Psoas muscle (tissue), 8 donors: ENCODE results near the gene FGFRL1. TPM values are rescaled to one million over a fixed set of nuclear protein-coding genes. Genes with fewer than 3 reads are reported as not detected.
"Not testable (repeated sequence)": the region's sequence is repeated elsewhere in the genome, so short reads cannot be mapped to it uniquely, and the experiment has no call there.

Source experiments
- ATAC-seq, 4 donors: fragments of 200-7000 bp; cut with Tn5 transposase; one replicate each; pipeline ENCODE4 v1.9.1; 2020; ENCODE audit warnings: moderate library complexity in 3 of 4, mild to moderate bottlenecking in 2 of 4
- DNase-seq, 2 donors: peaks; one replicate each; pipeline ENCODE4 v3.0.0-alpha.2; 2020
- H3K27ac ChIP-seq: fragments of 200-600 bp; one replicate; pipeline ENCODE4 v1.8.0; 2022
- H3K27me3 ChIP-seq, 3 donors: fragments of 200-600 bp in 1 of 3; one replicate each; pipeline versions ENCODE4 v1.6.1 to v1.8.0; 2013 to 2022; ENCODE audit warnings: low read length in 2 of 3, mild to moderate bottlenecking in 2 of 3, moderate library complexity in 1 of 3; ENCODE audit not compliant: insufficient read depth in 3 of 3
- H3K36me3 ChIP-seq, 2 donors: fragments of 200-600 bp in 1 of 2; one replicate each; pipeline versions ENCODE4 v1.6.1 to v1.8.0; 2013 to 2022; ENCODE audit warnings: low read depth in 1 of 2, mild to moderate bottlenecking in 1 of 2, moderate library complexity in 1 of 2; ENCODE audit not compliant: insufficient read depth in 1 of 2
- H3K4me1 ChIP-seq: fragments of 200-600 bp; one replicate; pipeline ENCODE4 v1.8.0; 2022
- H3K4me3 ChIP-seq: fragments of 200-600 bp; one replicate; pipeline ENCODE4 v1.8.0; 2022; ENCODE audit warnings: mild to moderate bottlenecking
- H3K9me3 ChIP-seq: fragments of 200-600 bp; one replicate; pipeline ENCODE4 v1.8.0; 2022
- WGBS, 3 donors: extraction: QIAGEN DNeasy Blood & Tissue Kit; methylation state at CpG; one replicate each; pipeline versions ENCODE4 v1.1.6 to v1.1.7; 2013; 5-methylcytosine and 5-hydroxymethylcytosine counted together
- intact Hi-C, 2 donors: fragments of 100-400 bp; cut with DNase I; formaldehyde crosslinking; loops; one replicate each; pipeline versions ENCODE4 v1.11.0 to v1.14.2; 2022
- polyA plus RNA-seq, 3 donors: library from polyadenylated mRNA; stranded (reverse); fragments of 200-250 nt; gene quantifications; one replicate each; pipeline ENCODE4 v1.2.3, GENCODE V29; 2013
- total RNA-seq, 4 donors: library from RNA; stranded (reverse); fragmentation: NEBNext Ultra II Directional in 2 of 4; extraction: Animal tissue kit (Norgen Biotek cat#: 25700) in 2 of 4; gene quantifications; one replicate each; pipeline versions ENCODE4 v1.2.1 to v1.2.4, GENCODE V29; 2021 to 2023
- TF ChIP-seq, protein P1 (sequence below): fragments of 200-600 bp; IDR thresholded peaks from one replicate; pipeline ENCODE4 v1.8.0; 2022; ENCODE audit warnings: antibody characterized with exemption
- donor health status: healthy with polysubstance abuse.
- donor health status: DM: no; HTN: no; CAD: no; lungs with moderate emphysema.
- donor health status: Bipolar disorder and iron deficiency.
- donor health status: healthy.
- donor health status: DM: yes; HTN: yes; CAD: no.
- donor health status: DM: no; HTN: no; CAD: no.
- donor health status: DM: no; HTN: no; CAD: no.
- donor health status: DM: yes; HTN: yes; CAD: no.

Gene FGFRL1
- total and polyA plus RNA-seq, 7 donors: 9.8 to 41.2 (median 15.5) TPM

DNA sequence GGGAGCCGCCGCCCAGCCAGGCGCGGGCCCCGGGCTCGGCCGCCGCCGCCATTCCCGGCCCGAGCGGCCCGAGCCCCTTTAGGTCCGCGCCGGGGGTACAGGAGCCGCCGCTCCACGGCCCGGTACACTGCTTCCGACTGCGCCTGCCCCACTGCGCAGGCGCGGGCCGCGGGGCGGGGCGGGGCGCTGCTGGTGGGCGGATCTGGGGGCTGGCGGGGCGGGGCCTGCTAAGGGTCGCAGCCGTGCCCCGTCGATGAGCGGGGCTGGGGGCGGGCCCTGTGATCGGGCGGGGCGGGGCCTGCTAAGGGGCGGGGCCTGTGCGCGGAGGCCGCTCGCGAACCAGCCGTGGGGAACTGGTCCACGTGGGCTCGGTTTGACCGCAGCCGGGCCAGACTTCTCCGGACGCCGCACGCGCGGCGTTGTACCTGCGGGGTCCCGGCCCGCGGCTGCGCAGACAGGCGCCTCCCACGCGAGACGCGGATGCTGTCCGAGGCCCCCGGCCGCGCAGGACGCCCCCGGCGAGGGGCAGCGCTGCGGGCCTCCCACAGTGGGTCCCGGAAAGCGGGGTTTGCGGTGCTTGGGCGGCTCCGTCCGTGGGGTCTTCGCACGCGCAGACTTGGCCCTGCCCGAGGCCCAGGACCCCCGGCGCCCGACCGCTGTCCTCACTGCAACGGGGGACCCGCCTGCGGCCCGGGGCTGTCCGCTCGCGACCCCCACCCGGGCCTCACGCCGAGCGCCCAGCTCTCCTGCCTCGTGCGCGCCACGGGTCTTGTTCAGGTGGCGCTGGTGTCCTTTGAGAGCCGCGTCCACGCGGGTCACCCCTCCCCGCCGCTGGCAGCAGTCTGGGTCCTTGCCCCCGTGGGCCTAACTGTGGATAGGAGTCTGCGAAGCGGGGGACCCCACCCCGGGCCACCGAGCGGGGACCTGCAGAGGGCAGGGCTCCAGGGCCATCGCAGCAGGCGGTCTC is 37.7 kb upstream of the FGFRL1 start, which contains the start of gene DGKQ:
Gene DGKQ (minus strand): TSS at position 139 of the 967 bp plus-strand sequence. CDS start 87 bp downstream, at position 52.
- 21 to 38% (median 28%) methylated on average over 63 to 123 of the region's 123 CpGs for WGBS, 3 donors
- Histone ChIP-seq H3K4me1 (peaks cover 18% of the 10 kb centered on the region), H3K4me3 (peak within 1 kb of the TSS; percentile 83), H3K27ac (no peak within 1 kb of the TSS), H3K36me3 (no peaks in the 10 kb centered on the region), H3K27me3 (peaks cover 0 to 3% (median 2%) of the 10 kb centered on the region in 3 donors), H3K9me3 (no peaks in the 10 kb centered on the region)
- DNase-seq: peak; percentile 88 to 93
- intact Hi-C loops: loop anchor here in 1 of 2 donors (5.0 kb wide), 1 partner anchor 41 kb away; the partner anchor contains the start of genes GAK and TMEM175
- peak; percentile 99 for ATAC-seq
- TF ChIP-seq, protein P1, sequence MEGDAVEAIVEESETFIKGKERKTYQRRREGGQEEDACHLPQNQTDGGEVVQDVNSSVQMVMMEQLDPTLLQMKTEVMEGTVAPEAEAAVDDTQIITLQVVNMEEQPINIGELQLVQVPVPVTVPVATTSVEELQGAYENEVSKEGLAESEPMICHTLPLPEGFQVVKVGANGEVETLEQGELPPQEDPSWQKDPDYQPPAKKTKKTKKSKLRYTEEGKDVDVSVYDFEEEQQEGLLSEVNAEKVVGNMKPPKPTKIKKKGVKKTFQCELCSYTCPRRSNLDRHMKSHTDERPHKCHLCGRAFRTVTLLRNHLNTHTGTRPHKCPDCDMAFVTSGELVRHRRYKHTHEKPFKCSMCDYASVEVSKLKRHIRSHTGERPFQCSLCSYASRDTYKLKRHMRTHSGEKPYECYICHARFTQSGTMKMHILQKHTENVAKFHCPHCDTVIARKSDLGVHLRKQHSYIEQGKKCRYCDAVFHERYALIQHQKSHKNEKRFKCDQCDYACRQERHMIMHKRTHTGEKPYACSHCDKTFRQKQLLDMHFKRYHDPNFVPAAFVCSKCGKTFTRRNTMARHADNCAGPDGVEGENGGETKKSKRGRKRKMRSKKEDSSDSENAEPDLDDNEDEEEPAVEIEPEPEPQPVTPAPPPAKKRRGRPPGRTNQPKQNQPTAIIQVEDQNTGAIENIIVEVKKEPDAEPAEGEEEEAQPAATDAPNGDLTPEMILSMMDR: no peak

DNA sequence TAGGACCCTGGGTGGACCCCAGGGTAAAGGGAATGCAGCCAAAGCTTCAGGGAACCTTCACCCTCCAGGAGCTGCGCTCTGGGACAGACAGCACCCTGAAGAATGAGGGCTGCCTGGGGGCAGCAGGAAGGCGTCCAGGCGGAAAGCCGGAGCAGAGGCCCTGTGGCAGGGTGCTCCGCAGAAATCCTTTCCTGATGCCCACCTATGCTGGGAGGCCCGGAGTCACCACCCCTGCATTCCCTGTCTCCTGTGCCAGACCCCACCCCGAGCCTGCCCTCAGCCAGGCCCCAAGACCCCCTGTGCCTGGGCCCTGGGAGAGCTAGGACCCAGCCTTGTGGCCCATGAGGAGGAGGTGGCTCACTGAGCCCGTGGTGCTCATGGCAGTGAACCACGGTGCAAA is 36.8 kb upstream of the FGFRL1 start:
- H3K27ac ChIP-seq: no peak overlapping the region
- peaks cover 0 to 2% (median 0%) of the 10 kb centered on the region in 3 donors for H3K27me3 ChIP-seq
- H3K9me3 ChIP-seq: no peaks in the 10 kb centered on the region
- TF ChIP-seq, protein P1: no peak
- H3K4me3 ChIP-seq: no peak overlapping the region
- ATAC-seq (no peak), DNase-seq (no peak)
- H3K36me3 ChIP-seq: no peaks in the 10 kb centered on the region
- H3K4me1 ChIP-seq: peaks cover 18% of the 10 kb centered on the region
- WGBS, 3 donors: 86 to 89% (median 87%) methylated on average over 7 to 9 of the region's 9 CpGs
- intact Hi-C loops: loop anchor here in 1 of 2 donors (5.0 kb wide), 1 partner anchor 42 kb away; the partner anchor contains the start of genes GAK and TMEM175

DNA sequence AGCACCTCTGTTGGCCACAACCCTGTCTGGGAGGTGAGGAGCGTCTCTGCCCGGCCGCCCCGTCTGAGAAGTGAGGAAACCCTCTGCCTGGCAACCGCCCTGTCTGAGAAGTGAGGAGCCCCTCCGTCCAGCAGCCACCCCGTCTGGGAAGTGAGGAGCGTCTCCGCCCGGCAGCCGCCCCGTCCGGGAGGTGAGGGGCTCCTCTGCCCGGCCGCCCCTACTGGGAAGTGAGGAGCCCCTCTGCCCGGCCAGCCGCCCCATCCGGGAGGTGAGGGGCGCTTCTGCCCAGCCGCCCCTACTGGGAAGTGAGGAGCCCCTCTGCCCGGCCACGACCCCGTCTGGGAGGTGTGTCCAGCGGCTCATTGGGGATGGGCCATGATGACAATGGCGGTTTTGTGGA is 35.4 kb upstream of the FGFRL1 start:
- DNase-seq: not testable (repeated sequence)
- 90 to 97% (median 93%) methylated on average over 10 to 22 of the region's 25 CpGs for WGBS, 3 donors

DNA sequence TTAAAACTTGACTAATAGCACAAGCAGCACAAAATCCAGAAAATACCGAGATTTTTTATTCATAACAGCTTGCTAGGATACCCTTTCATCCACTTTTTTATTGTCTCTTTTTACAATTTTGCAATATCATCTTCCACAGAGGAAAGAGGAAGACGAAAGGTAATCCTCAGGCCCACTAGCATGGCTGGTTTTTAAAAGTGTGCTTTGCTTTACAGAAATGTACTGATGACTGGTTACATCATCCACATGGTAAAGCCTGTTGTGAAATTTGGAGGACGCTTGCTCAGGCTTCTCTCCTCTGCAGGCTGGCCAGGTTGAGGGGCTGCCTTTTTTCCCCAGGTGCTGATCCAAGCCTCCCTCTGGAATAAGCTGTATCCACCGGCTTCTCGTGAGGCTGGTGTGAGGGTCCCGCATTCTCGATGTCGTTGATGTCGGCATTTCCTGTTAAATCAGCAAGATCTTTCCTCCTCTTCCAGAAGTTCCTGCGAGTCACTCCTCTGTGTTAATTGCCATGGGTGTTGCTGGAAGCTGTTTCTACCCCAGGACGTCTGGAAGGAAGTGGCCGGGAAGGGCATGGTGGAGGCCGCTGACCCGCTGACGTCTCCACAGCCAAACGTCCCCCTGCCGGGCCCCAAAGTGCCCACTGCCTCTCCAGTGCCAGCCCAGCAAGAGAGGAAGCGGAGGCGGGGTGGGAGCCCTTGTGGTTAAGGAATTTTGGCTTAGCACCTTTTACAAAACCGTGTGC is 32.3 kb upstream of the FGFRL1 start:
- DNase-seq (no peak), ATAC-seq (no peak)
- intact Hi-C loops: no loop called here
- Histone ChIP-seq H3K27ac (no peak overlapping the region), H3K27me3 (no peaks in the 10 kb centered on the region), H3K9me3 (no peaks in the 10 kb centered on the region), H3K4me3 (no peak overlapping the region), H3K36me3 (no peaks in the 10 kb centered on the region), H3K4me1 (no peaks in the 10 kb centered on the region)
- TF ChIP-seq, protein P1: no peak
- WGBS, 3 donors: 46 to 51% (median 51%) methylated on average over 20 of the region's 20 CpGs

More for the DNA sequence above, 35.4 kb upstream of the FGFRL1 start:
- H3K27me3 ChIP-seq, ATAC-seq, H3K36me3 ChIP-seq, H3K9me3 ChIP-seq, H3K27ac ChIP-seq, intact Hi-C loops, H3K4me3 ChIP-seq: not testable (repeated sequence)
- peaks cover 18% of the 10 kb centered on the region for H3K4me1 ChIP-seq
